ENCODE measurements around the gene XPNPEP1. TPM values are rescaled to one million over a fixed set of nuclear protein-coding genes. Genes with fewer than 3 reads are reported as not detected.

Gene XPNPEP1
- total RNA-seq, 1 experiment from 2014 or later: 71.3 TPM

GRCh38 chr10:109969760-109970346, 46.5 kb upstream of the XPNPEP1 start:
- WGBS (ENCODE audit: extremely low coverage, insufficient read length, low lambda C conversion rate): no CpG with 5 or more reads among the region's 8 CpGs
- Histone ChIP-seq H2BK20ac (ENCODE audit: low read depth, low read length, poor library complexity, severe bottlenecking) (no peak overlapping the region), H3K23ac (ENCODE audit: insufficient read length, low read depth, low read length) (peak overlapping the region; percentile 10), H3K27me3 (ENCODE audit: insufficient read depth, low read length) (no peaks in the 10 kb centered on the region), H3K4me2 (ENCODE audit: insufficient read depth, insufficient read length, low read length) (no peak overlapping the region), H2BK12ac (ENCODE audit: insufficient read length, low read depth, low read length) (no peak overlapping the region), H2BK120ac (ENCODE audit: low read depth, low read length, poor library complexity, severe bottlenecking) (no peak overlapping the region), H4K8ac (replicated peaks; ENCODE audit: insufficient read length, low read depth, low read length) (no peak overlapping the region), H3K4me1 (ENCODE audit: insufficient read depth, low read length) (peaks cover 8% of the 10 kb centered on the region; the same call in 1 of the 2 replicates), H3K4ac (ENCODE audit: low read depth, low read length) (no peak overlapping the region), H3K9ac (ENCODE audit: extremely low read depth, insufficient read length, low read length) (no peak overlapping the region), H3K23me2 (ENCODE audit: insufficient read length, low read depth, low read length, poor library complexity, severe bottlenecking) (peaks cover 3% of the 10 kb centered on the region), H3K79me2 (ENCODE audit: insufficient read depth, low read length) (no peaks in the 10 kb centered on the region), H3K9me3 (ENCODE audit: control insufficient read depth, low read depth, low read length) (no peaks in the 10 kb centered on the region), H3K79me1 (ENCODE audit: insufficient read depth, low read depth, low read length, poor library complexity, severe bottlenecking) (no peaks in the 10 kb centered on the region), H2BK5ac (ENCODE audit: insufficient read length, low read length) (no peak overlapping the region), H4K91ac (ENCODE audit: insufficient read length, low read depth, low read length) (no peak overlapping the region), H3K14ac (ENCODE audit: insufficient read depth, low read length) (no peak overlapping the region), H3K56ac (ENCODE audit: insufficient read length, low read depth, low read length) (no peak overlapping the region), H3K27ac (ENCODE audit: insufficient read length, low read depth, low read length) (no peak overlapping the region), H4K20me1 (ENCODE audit: control insufficient read depth, insufficient read depth, insufficient read length) (no peaks in the 10 kb centered on the region), H3K18ac (ENCODE audit: insufficient read length, low read depth, low read length) (no peak overlapping the region), H2AFZ (ENCODE audit: low read length) (no peak overlapping the region), H4K5ac (ENCODE audit: insufficient read length, low read depth, low read length) (no peak overlapping the region), H3T11ph (ENCODE audit: low read length) (no peak overlapping the region), H2AK5ac (ENCODE audit: insufficient read length, low read length) (no peak overlapping the region), H2BK15ac (ENCODE audit: low read depth, low read length) (no peak overlapping the region)
- Mint-ChIP-seq H3K4me1 (peaks cover 18 to 26% of the 10 kb centered on the region in 2 experiments), H3K27ac (no peak overlapping the region), H3K9me3 (no peaks in the 10 kb centered on the region), H3K27me3 (ENCODE audit: low read depth) (no peaks in the 10 kb centered on the region), H3K4me3 (no peak overlapping the region), H3K36me3 (ENCODE audit: insufficient read depth in 1 of 3, low read depth in 3 of 3) (no peaks in the 10 kb centered on the region)
- TF ChIP-seq CTCF (conservative IDR thresholded peaks at IDR 0.05): no peak
- no peak for DNase-seq

All from H9 (cell line).